HFF-Myc (cell line): ENCODE data around the gene OXTR.

Source experiments
- DNase-seq: peaks from one replicate; pipeline ENCODE4 v3.0.0-alpha.2; 2011; ENCODE audit warnings: low read depth; ENCODE audit errors: extremely low read depth
- H3K4me3 ChIP-seq: replicated peaks from 2 replicates; pipeline ENCODE4 v1.5.1; 2011; ENCODE audit warnings: low read depth, mild to moderate bottlenecking, control low read depth, low read length
- CTCF ChIP-seq: IDR thresholded peaks from 2 replicates; pipeline ENCODE4 v1.5.1; 2012; ENCODE audit warnings: mild to moderate bottlenecking, low read depth, low read length, control low read depth; ENCODE audit errors: missing control alignments

The OXTR gene

GRCh38 chr3:8745619-8746370, 23.6 kb downstream of the OXTR start:
- no peak for TF ChIP-seq CTCF
- no peak for DNase-seq
- H3K4me3 ChIP-seq, result no peak overlapping the region

GRCh38 chr3:8743911-8744310, 25.5 kb downstream of the OXTR start:
- TF ChIP-seq CTCF, result no peak
- DNase-seq, result no peak
- no peak overlapping the region for H3K4me3 ChIP-seq

- TF ChIP-seq CTCF, result no peak
- no peak overlapping the region for H3K4me3 ChIP-seq
- DNase-seq, result no peak
Observed at GRCh38 chr3:8743021-8743601, 26.3 kb downstream of the OXTR start.

- peak overlapping the region; percentile 21; the same call in 1 of the 2 replicates for H3K4me3 ChIP-seq
- peak; percentile 65 for DNase-seq
- no peak for TF ChIP-seq CTCF
Observed at GRCh38 chr3:8741581-8742261, 27.7 kb downstream of the OXTR start.

GRCh38 chr3:8739757-8740504, 29.5 kb downstream of the OXTR start:
- no peak for TF ChIP-seq CTCF
- peak; percentile 67 for DNase-seq
- H3K4me3 ChIP-seq, result no peak overlapping the region

GRCh38 chr3:8738639-8739038, 30.8 kb downstream of the OXTR start:
- no peak for DNase-seq
- TF ChIP-seq CTCF, result no peak
- no peak overlapping the region for H3K4me3 ChIP-seq
